Right kidney (tissue), 1 donor: Measurements from ENCODE around the gene C1orf159.
"Not testable (repeated sequence)": the region's sequence is repeated elsewhere in the genome, so short reads cannot be mapped to it uniquely, and the experiment has no call there.

Experiments
- DNase-seq: peaks from one replicate; pipeline ENCODE4 v3.0.0-alpha.2; 2016

Gene C1orf159

GRCh38 chr1:1118011-1118875 lies 2.4 kb upstream of the C1orf159 start:
- DNase-seq = no peak

GRCh38 chr1:1117469-1117831 lies 1.6 kb upstream of the C1orf159 start:
- DNase-seq = no peak

- no peak for DNase-seq
These were observed 996 bp upstream of the C1orf159 start for GRCh38 chr1:1116701-1117468.

GRCh38 chr1:1115136-1115785 lies 628 bp downstream of the C1orf159 start:
- DNase-seq = no peak

GRCh38 chr1:1114431-1114830 lies 1.5 kb downstream of the C1orf159 start:
- DNase-seq = no peak

- no peak for DNase-seq
These were observed 3.5 kb downstream of the C1orf159 start for GRCh38 chr1:1112237-1112985.

GRCh38 chr1:1111516-1112236 lies 4.2 kb downstream of the C1orf159 start:
- DNase-seq = no peak

GRCh38 chr1:1110561-1110971 lies 5.3 kb downstream of the C1orf159 start:
- DNase-seq = no peak

- no peak for DNase-seq
These were observed 6.1 kb downstream of the C1orf159 start for GRCh38 chr1:1109743-1110142.

- no peak for DNase-seq
These were observed 9.2 kb downstream of the C1orf159 start for GRCh38 chr1:1106510-1107221.

- not testable (repeated sequence) for DNase-seq
These were observed 11.7 kb downstream of the C1orf159 start for GRCh38 chr1:1104152-1104551.

GRCh38 chr1:1101503-1101902 lies 14.4 kb downstream of the C1orf159 start:
- DNase-seq = no peak

GRCh38 chr1:1100296-1100695 lies 15.6 kb downstream of the C1orf159 start:
- no peak for DNase-seq

GRCh38 chr1:1099506-1100183 lies 16.2 kb downstream of the C1orf159 start:
- no peak for DNase-seq

- no peak for DNase-seq
These were observed 17.0 kb downstream of the C1orf159 start for GRCh38 chr1:1098681-1099421.

- DNase-seq = not testable (repeated sequence)
These were observed 19.8 kb downstream of the C1orf159 start for GRCh38 chr1:1096136-1096535.

- no peak for DNase-seq
These were observed 20.9 kb downstream of the C1orf159 start for GRCh38 chr1:1094981-1095380.

- DNase-seq = peak; percentile 0
These were observed 22.3 kb downstream of the C1orf159 start for GRCh38 chr1:1093610-1093943.

- no peak for DNase-seq
These were observed 22.8 kb downstream of the C1orf159 start for GRCh38 chr1:1092894-1093609.
